ENCODE measurements around the gene FBXL13. TPM values are rescaled to one million over a fixed set of nuclear protein-coding genes. Genes with fewer than 3 reads are reported as not detected.

The FBXL13 gene
- total and polyA plus RNA-seq, 11 donors: 0.16 to 1.2 (median 0.41) TPM; not detected in 1

GRCh38 chr7:102828286-102828685, 246.3 kb downstream of the FBXL13 start:
- TF ChIP-seq POLR2A (IDR thresholded peaks at IDR 0.05): no peak
- TF ChIP-seq, protein P1, sequence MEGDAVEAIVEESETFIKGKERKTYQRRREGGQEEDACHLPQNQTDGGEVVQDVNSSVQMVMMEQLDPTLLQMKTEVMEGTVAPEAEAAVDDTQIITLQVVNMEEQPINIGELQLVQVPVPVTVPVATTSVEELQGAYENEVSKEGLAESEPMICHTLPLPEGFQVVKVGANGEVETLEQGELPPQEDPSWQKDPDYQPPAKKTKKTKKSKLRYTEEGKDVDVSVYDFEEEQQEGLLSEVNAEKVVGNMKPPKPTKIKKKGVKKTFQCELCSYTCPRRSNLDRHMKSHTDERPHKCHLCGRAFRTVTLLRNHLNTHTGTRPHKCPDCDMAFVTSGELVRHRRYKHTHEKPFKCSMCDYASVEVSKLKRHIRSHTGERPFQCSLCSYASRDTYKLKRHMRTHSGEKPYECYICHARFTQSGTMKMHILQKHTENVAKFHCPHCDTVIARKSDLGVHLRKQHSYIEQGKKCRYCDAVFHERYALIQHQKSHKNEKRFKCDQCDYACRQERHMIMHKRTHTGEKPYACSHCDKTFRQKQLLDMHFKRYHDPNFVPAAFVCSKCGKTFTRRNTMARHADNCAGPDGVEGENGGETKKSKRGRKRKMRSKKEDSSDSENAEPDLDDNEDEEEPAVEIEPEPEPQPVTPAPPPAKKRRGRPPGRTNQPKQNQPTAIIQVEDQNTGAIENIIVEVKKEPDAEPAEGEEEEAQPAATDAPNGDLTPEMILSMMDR (IDR thresholded peaks at IDR 0.05): no peak
- intact Hi-C loops (cut with DNase I): no loop called here

GRCh38 chr7:102823390-102824119, 251.0 kb downstream of the FBXL13 start:
- no peak for TF ChIP-seq POLR2A (IDR thresholded peaks at IDR 0.05)
- TF ChIP-seq, protein P1 (IDR thresholded peaks at IDR 0.05): no peak
- WGBS, 4 donors: 85 to 96% (median 94%) methylated on average over 6 of the region's 6 CpGs
- Histone ChIP-seq H3K36me3 (peaks cover 0 to 12% (median 0%) of the 10 kb centered on the region in 9 donors), H3K27me3 (no peaks in the 10 kb centered on the region), H3K9me3 (no peaks in the 10 kb centered on the region), H3K27ac (peak overlapping the region in 1 of 12 donors; percentile 6), H3K4me1 (peaks cover 0 to 2% (median 0%) of the 10 kb centered on the region in 12 donors), H3K4me3 (no peak overlapping the region)
- ATAC-seq (no peak), DNase-seq (no peak)
- intact Hi-C loops (cut with DNase I): no loop called here

More at GRCh38 chr7:102828286-102828685, 246.3 kb downstream of the FBXL13 start:
- 67 to 75% (median 70%) methylated on average over 2 of the region's 2 CpGs for WGBS, 4 donors
- Histone ChIP-seq H3K4me1 (peaks cover 0 to 11% (median 0%) of the 10 kb centered on the region in 12 donors), H3K27me3 (no peaks in the 10 kb centered on the region), H3K9me3 (no peaks in the 10 kb centered on the region), H3K36me3 (peaks cover 0 to 16% (median 5%) of the 10 kb centered on the region in 9 donors), H3K4me3 (no peak overlapping the region), H3K27ac (no peak overlapping the region)
- no peak for ATAC-seq
- DNase-seq: no peak

GRCh38 chr7:102821994-102822747, 252.4 kb downstream of the FBXL13 start:
- Histone ChIP-seq H3K9me3 (no peaks in the 10 kb centered on the region), H3K27me3 (no peaks in the 10 kb centered on the region), H3K4me1 (no peaks in the 10 kb centered on the region), H3K27ac (peak overlapping the region in 2 of 12 donors; percentile 6 to 45), H3K4me3 (no peak overlapping the region), H3K36me3 (peaks cover 0 to 12% (median 0%) of the 10 kb centered on the region in 9 donors)
- WGBS, 4 donors: 86 to 95% (median 89%) methylated on average over 2 of the region's 2 CpGs
- DNase-seq: no peak
- intact Hi-C loops (cut with DNase I): no loop called here
- ATAC-seq: peak in 1 of 4 donors; percentile 28
- TF ChIP-seq, protein P1 (IDR thresholded peaks at IDR 0.05): no peak
- TF ChIP-seq POLR2A (IDR thresholded peaks at IDR 0.05): no peak

DNA sequence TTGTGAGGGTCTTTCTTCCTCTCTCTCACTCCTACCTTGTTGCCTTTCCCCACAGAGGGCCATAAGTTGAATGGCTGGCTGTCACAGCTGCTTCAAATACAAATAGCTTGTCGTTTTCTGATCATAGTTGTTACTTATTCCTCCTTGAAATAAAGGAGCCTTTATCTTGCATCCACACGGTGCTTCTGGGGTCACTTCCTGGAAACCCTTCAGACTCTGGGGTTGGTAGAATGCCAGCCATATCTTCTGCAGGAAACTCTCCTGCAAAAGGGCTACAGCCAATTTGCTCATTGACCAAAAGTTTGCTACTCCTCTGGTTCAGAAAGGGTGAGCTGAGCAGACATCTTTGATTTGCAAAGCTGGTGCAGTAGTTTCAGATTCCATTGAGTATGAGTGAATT, 255.4 kb downstream of the FBXL13 start:
- Histone ChIP-seq H3K4me3 (no peak overlapping the region), H3K36me3 (peaks cover 0 to 12% (median 0%) of the 10 kb centered on the region in 9 donors), H3K9me3 (no peaks in the 10 kb centered on the region), H3K27me3 (no peaks in the 10 kb centered on the region), H3K4me1 (no peaks in the 10 kb centered on the region), H3K27ac (no peak overlapping the region)
- ATAC-seq (no peak), DNase-seq (no peak)
- WGBS, 4 donors: 25 to 49% (median 35%) methylated on average over 2 of the region's 2 CpGs
- intact Hi-C loops (cut with DNase I): no loop called here
- TF ChIP-seq, protein P1 (IDR thresholded peaks at IDR 0.05): no peak
- TF ChIP-seq POLR2A (IDR thresholded peaks at IDR 0.05): no peak
